ENCODE data around the gene KLK7. TPM values are rescaled to one million over a fixed set of nuclear protein-coding genes. Genes with fewer than 3 reads are reported as not detected.

KLK7 gene
- total and polyA plus RNA-seq, 2 of the 4 experiments (the other 2 are of a cell fraction): not detected

DNA sequence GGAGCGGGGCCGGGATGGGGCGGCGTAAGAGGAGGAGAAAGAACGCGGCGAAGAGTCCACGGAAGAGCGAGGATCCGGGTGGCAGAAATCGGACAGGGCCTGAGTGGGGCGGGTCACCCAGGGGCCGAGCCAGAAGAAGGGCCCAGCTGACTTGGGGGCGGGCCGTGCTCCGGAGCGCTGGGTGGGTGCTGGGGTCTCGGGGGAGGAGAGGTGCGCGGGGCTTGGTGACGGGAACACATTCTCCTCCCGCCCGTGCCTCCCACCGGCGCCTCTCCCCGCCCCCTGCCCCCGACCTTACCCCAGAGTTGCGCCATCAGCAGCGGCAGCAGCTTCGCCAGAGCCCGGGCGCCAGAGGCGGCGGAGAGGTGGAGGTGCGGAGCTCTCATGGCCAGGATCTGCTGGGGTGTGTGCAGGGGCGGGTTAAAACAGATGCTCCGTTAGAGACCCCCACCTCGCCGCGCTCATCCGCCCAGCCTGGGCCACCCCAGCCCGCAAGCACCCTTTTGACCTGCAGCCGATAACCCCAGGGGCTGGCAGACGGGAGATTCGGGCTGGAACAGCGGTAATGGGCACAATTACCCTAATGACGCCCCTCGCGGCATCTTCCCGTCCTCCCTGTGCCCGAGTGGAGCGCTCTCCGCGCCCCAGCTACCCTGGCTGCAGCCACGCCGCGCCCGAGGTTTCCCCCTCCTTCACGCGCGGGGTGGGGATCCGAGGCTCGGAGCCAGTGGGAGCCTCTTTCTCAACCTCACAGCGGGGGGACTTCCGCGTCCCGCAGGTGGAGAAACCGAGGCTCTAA is 35.2 kb upstream of the KLK7 start:
- no peak for DNase-seq
- no TSS peak for BruUV-seq (replicated peaks)
- TF ChIP-seq SMC3 (IDR thresholded peaks at IDR 0.05; ENCODE audit: low read depth, low read length) (no peak), FOS (IDR thresholded peaks at IDR 0.05; ENCODE audit: low read depth, low read length) (no peak), RAD21 (IDR thresholded peaks at IDR 0.05; ENCODE audit: low read length) (no peak), BHLHE40 (IDR thresholded peaks at IDR 0.05; ENCODE audit: low read depth, low read length) (no peak), MAZ (IDR thresholded peaks at IDR 0.05; ENCODE audit: borderline replicate concordance, low read depth, low read length) (no peak), CHD1 (IDR thresholded peaks at IDR 0.05; ENCODE audit: low read depth, low read length) (no peak), RCOR1 (IDR thresholded peaks at IDR 0.05; ENCODE audit: insufficient replicate concordance, low read length) (no peak), CEBPB (IDR thresholded peaks at IDR 0.05; ENCODE audit: low read depth, low read length) (no peak), POLR2A (IDR thresholded peaks at IDR 0.05; ENCODE audit: low read depth, low read length) (no peak), MXI1 (IDR thresholded peaks at IDR 0.05; ENCODE audit: borderline replicate concordance, low read depth, low read length) (no peak), RFX5 (IDR thresholded peaks at IDR 0.05; ENCODE audit: low read depth, low read length) (no peak), NFE2L2 (IDR thresholded peaks at IDR 0.05; ENCODE audit: low read depth, low read length) (no peak)
- TF ChIP-seq, protein P1, sequence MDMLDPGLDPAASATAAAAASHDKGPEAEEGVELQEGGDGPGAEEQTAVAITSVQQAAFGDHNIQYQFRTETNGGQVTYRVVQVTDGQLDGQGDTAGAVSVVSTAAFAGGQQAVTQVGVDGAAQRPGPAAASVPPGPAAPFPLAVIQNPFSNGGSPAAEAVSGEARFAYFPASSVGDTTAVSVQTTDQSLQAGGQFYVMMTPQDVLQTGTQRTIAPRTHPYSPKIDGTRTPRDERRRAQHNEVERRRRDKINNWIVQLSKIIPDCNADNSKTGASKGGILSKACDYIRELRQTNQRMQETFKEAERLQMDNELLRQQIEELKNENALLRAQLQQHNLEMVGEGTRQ (IDR thresholded peaks at IDR 0.05; ENCODE audit: low read depth, low read length): no peak
- TF ChIP-seq, protein P2, sequence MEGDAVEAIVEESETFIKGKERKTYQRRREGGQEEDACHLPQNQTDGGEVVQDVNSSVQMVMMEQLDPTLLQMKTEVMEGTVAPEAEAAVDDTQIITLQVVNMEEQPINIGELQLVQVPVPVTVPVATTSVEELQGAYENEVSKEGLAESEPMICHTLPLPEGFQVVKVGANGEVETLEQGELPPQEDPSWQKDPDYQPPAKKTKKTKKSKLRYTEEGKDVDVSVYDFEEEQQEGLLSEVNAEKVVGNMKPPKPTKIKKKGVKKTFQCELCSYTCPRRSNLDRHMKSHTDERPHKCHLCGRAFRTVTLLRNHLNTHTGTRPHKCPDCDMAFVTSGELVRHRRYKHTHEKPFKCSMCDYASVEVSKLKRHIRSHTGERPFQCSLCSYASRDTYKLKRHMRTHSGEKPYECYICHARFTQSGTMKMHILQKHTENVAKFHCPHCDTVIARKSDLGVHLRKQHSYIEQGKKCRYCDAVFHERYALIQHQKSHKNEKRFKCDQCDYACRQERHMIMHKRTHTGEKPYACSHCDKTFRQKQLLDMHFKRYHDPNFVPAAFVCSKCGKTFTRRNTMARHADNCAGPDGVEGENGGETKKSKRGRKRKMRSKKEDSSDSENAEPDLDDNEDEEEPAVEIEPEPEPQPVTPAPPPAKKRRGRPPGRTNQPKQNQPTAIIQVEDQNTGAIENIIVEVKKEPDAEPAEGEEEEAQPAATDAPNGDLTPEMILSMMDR (conservative IDR thresholded peaks at IDR 0.05; ENCODE audit: low read depth, low read length): no peak
- TF ChIP-seq, protein P3, sequence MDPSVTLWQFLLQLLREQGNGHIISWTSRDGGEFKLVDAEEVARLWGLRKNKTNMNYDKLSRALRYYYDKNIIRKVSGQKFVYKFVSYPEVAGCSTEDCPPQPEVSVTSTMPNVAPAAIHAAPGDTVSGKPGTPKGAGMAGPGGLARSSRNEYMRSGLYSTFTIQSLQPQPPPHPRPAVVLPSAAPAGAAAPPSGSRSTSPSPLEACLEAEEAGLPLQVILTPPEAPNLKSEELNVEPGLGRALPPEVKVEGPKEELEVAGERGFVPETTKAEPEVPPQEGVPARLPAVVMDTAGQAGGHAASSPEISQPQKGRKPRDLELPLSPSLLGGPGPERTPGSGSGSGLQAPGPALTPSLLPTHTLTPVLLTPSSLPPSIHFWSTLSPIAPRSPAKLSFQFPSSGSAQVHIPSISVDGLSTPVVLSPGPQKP (IDR thresholded peaks at IDR 0.05; ENCODE audit: borderline replicate concordance, low read depth, low read length): no peak

More for the DNA sequence above, 35.2 kb upstream of the KLK7 start:
- no peak overlapping the region for H3K9ac ChIP-seq (ENCODE audit: low read depth, low read length)
- no peaks in the 10 kb centered on the region; the same call in 1 of the 2 replicates for H3K9me3 ChIP-seq (ENCODE audit: control insufficient read depth, insufficient read depth, low read length)
- no peak overlapping the region for H2BK15ac ChIP-seq (ENCODE audit: low read depth, low read length)
- H2BK120ac ChIP-seq (ENCODE audit: low read depth, low read length): no peak overlapping the region
- H4K20me1 ChIP-seq (ENCODE audit: insufficient read depth, low read length): no peaks in the 10 kb centered on the region
- H3K4me3 ChIP-seq (ENCODE audit: insufficient read depth, low read depth, low read length): peak overlapping the region; percentile 4; the same call in 1 of the 2 replicates
- H3K27me3 ChIP-seq (ENCODE audit: control insufficient read depth, insufficient read depth, low read length): peaks cover 19% of the 10 kb centered on the region
- no peak overlapping the region for H3K14ac ChIP-seq (replicated peaks; ENCODE audit: low read depth, low read length)
- no peak overlapping the region for H3K23ac ChIP-seq (ENCODE audit: low read depth, low read length)
- no peak overlapping the region for H2BK5ac ChIP-seq (ENCODE audit: low read depth, low read length, poor library complexity, severe bottlenecking)
- WGBS, 2 experiments (ENCODE audit: extremely low coverage in 2 of 2, insufficient read length in 1 of 2): 0% methylated on average over 2 of the region's 68 CpGs; no CpG with 5 or more reads in 1 of the 2 experiments
- no peak overlapping the region for H4K5ac ChIP-seq (ENCODE audit: low read depth, low read length)
- H3K56ac ChIP-seq (ENCODE audit: extremely low read depth, insufficient read depth, low read length): no peak overlapping the region
- H3K36me3 ChIP-seq (ENCODE audit: control insufficient read depth, insufficient read depth, low read length): no peaks in the 10 kb centered on the region
- H2AFZ ChIP-seq (replicated peaks; ENCODE audit: low read length, poor library complexity): peak overlapping the region; percentile 56
- intact Hi-C loops (cut with micrococcal nuclease) (loop anchor here (10.0 kb wide), 1 partner anchor 664 kb away; no protein-coding TSS in a partner anchor), dilution Hi-C loops (cut with HindIII; ENCODE audit: low sequenced_read_pairs, unreplicated experiment) (no loop called here), in situ Hi-C loops (cut with MboI; ENCODE audit: low sequenced_read_pairs) (no loop called here)
- ATAC-seq (ENCODE audit: low read depth): peak; percentile 14; the same call in 1 of the 2 replicates
- no peak overlapping the region for H3K27ac ChIP-seq (ENCODE audit: insufficient read depth, low read length)
- no peak overlapping the region for H3K4ac ChIP-seq (ENCODE audit: low read depth, low read length)
- POLR2A ChIA-PET (ENCODE audit: unreplicated experiment): no interaction called here
- no peak overlapping the region for H3K18ac ChIP-seq (ENCODE audit: low read depth, low read length)
- peak overlapping the region; percentile 40; the same call in 1 of the 2 replicates for H3K4me2 ChIP-seq (ENCODE audit: low read depth, low read length)
- H3K9me1 ChIP-seq (ENCODE audit: insufficient read depth, low read length): no peaks in the 10 kb centered on the region
- no peaks in the 10 kb centered on the region for H3K4me1 ChIP-seq (ENCODE audit: control insufficient read depth, insufficient read depth, low read length)
- H4K91ac ChIP-seq (ENCODE audit: insufficient read depth, low read depth, low read length): no peak overlapping the region
- H2BK20ac ChIP-seq (ENCODE audit: low read depth, low read length): no peak overlapping the region
- no peak overlapping the region for H4K8ac ChIP-seq (ENCODE audit: low read depth in 2 of 2, low read length in 2 of 2)
- no peak overlapping the region for H2AK5ac ChIP-seq (ENCODE audit: low read depth, low read length)
- H2AK9ac ChIP-seq (replicated peaks; ENCODE audit: low read depth, low read length, poor library complexity): no peak overlapping the region
- CTCF ChIA-PET: interaction anchor here (0.5 kb wide), 1 partner anchor 45 kb away, joined by 7 read pairs; no protein-coding TSS in a partner anchor
- H3K79me1 ChIP-seq (ENCODE audit: low read depth in 1 of 2, low read length in 2 of 2): no peaks in the 10 kb centered on the region
